Osteoblast (primary cell): ENCODE data around the gene SH3BP2. TPM values are rescaled to one million over a fixed set of nuclear protein-coding genes. Genes with fewer than 3 reads are reported as not detected.
A peak's percentile ranks its signal among the peaks of the same experiment; 100 is the strongest.

Source experiments
- DNase-seq: peaks from one replicate; pipeline ENCODE4 v3.0.0; 2011; ENCODE audit warnings: low spot score, mixed read lengths; ENCODE audit not compliant: insufficient read length; ENCODE audit errors: missing footprints
- H2AFZ ChIP-seq: 2 replicates; pipeline ENCODE4 v1.6.0; 2011; ENCODE audit warnings: mild to moderate bottlenecking, low read length
- H3K27ac ChIP-seq: 2 replicates; pipeline ENCODE4 v1.5.1; 2011; ENCODE audit warnings: mild to moderate bottlenecking, low read depth, low read length, moderate library complexity
- H3K27me3 ChIP-seq: 2 replicates; pipeline ENCODE4 v1.6.0; 2012; ENCODE audit warnings: mild to moderate bottlenecking, control low read depth, inconsistent platforms, low read length, moderate library complexity; ENCODE audit not compliant: insufficient read depth
- H3K36me3 ChIP-seq: 2 replicates; pipeline ENCODE4 v1.5.1; 2011; ENCODE audit warnings: mild to moderate bottlenecking, low read length, control low read depth, moderate library complexity; ENCODE audit not compliant: insufficient read depth
- H3K4me1 ChIP-seq: 2 replicates; pipeline ENCODE4 v1.5.1; 2011; ENCODE audit warnings: mild to moderate bottlenecking, low read length, control low read depth, moderate library complexity; ENCODE audit not compliant: insufficient read depth
- H3K4me2 ChIP-seq: 2 replicates; pipeline ENCODE4 v1.6.0; 2011; ENCODE audit warnings: mild to moderate bottlenecking, low read length; ENCODE audit not compliant: insufficient read depth
- H3K4me3 ChIP-seq: fragments of 200-600 bp; sonication (generic); 3 replicates; pipeline ENCODE4 v1.5.1; 2012; ENCODE audit warnings: mild to moderate bottlenecking, low read length, inconsistent platforms; ENCODE audit not compliant: insufficient read depth
- H3K79me2 ChIP-seq: 2 replicates; pipeline ENCODE4 v1.6.0; 2012; ENCODE audit warnings: mild to moderate bottlenecking, low read length, control low read depth, inconsistent platforms; ENCODE audit not compliant: insufficient read depth
- H3K9me3 ChIP-seq: 2 replicates; pipeline ENCODE4 v1.5.1; 2011; ENCODE audit warnings: low read depth, low read length, control low read depth
- H4K20me1 ChIP-seq: 2 replicates; pipeline ENCODE4 v1.6.0; 2012; ENCODE audit warnings: mild to moderate bottlenecking, low read length, control low read depth; ENCODE audit not compliant: insufficient read depth
- total RNA-seq: library from RNA; depleted of rRNA; stranded (reverse); fragments of >200 nt; gene quantifications from 2 replicates; pipeline ENCODE4 v1.2.3, GENCODE V29; 2012
- TF ChIP-seq, protein P1 (sequence below): IDR thresholded peaks from 2 replicates; pipeline ENCODE4 v1.5.1; 2011; ENCODE audit warnings: mild to moderate bottlenecking, low read depth, low read length, moderate library complexity; ENCODE audit errors: extremely low read depth

The SH3BP2 gene
- total RNA-seq, 1 donor = 26.4 TPM

DNA sequence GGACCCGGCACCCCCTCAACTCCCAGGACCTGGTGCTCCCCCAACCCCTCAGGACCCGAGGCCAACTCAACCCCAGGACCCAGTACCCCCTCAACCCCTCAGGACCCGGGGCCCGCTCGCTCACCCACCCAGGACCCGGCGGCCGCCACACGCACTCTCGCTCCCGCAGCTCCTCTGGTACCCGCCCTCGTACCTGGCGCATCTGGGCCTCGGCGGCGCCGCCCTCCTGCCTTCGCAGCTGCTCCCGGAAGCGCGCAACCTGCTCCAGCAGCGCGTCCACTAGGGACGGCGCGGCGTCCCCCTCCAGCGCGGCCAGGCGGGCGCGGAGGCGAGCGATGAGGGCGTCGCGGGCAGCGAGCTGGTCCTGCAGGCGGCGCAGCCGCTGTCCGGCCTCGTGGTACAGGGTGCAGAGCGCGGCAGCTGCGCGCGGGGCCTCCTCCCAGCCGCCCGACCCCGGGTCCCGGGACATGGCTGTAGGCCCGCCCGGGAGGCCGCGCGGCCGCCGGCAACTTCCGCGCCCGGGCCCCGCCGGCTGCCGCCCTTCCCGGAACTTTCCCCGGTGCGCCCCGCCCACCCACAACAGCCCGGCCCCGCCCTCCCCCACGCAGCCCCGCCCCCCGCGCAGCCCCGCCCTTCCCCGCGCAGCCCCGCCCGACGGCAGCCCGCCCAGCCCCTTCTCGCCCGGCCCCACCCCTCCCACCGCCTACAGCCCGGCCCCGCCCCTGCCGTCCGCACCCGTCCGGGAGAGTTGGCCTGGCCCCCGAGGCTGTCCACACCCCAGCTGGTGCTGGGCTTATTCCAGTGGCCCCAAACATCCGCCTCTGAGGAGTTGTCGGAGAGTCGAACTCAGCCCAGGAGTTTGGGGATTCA, 36.8 kb upstream of the SH3BP2 start, which contains the start of gene TNIP2:
Gene TNIP2, minus strand, starts transcription at position 516 of the 870 bp plus-strand sequence. Its CDS starts 47 bp downstream, at position 469.
- Histone ChIP-seq H2AFZ (peak within 1 kb of the TSS; percentile 81), H4K20me1 (peaks cover 23% of the 10 kb centered on the region), H3K9me3 (no peaks in the 10 kb centered on the region), H3K27me3 (no peaks in the 10 kb centered on the region), H3K4me2 (peak within 1 kb of the TSS; percentile 82), H3K36me3 (no peaks in the 10 kb centered on the region), H3K4me3 (peak within 1 kb of the TSS; percentile 90), H3K27ac (peak within 1 kb of the TSS; percentile 58), H3K79me2 (peaks cover 41% of the 10 kb centered on the region), H3K4me1 (peaks cover 4% of the 10 kb centered on the region)
- DNase-seq = peak; percentile 99
- TF ChIP-seq, protein P1, sequence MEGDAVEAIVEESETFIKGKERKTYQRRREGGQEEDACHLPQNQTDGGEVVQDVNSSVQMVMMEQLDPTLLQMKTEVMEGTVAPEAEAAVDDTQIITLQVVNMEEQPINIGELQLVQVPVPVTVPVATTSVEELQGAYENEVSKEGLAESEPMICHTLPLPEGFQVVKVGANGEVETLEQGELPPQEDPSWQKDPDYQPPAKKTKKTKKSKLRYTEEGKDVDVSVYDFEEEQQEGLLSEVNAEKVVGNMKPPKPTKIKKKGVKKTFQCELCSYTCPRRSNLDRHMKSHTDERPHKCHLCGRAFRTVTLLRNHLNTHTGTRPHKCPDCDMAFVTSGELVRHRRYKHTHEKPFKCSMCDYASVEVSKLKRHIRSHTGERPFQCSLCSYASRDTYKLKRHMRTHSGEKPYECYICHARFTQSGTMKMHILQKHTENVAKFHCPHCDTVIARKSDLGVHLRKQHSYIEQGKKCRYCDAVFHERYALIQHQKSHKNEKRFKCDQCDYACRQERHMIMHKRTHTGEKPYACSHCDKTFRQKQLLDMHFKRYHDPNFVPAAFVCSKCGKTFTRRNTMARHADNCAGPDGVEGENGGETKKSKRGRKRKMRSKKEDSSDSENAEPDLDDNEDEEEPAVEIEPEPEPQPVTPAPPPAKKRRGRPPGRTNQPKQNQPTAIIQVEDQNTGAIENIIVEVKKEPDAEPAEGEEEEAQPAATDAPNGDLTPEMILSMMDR = peak; percentile 12

DNA sequence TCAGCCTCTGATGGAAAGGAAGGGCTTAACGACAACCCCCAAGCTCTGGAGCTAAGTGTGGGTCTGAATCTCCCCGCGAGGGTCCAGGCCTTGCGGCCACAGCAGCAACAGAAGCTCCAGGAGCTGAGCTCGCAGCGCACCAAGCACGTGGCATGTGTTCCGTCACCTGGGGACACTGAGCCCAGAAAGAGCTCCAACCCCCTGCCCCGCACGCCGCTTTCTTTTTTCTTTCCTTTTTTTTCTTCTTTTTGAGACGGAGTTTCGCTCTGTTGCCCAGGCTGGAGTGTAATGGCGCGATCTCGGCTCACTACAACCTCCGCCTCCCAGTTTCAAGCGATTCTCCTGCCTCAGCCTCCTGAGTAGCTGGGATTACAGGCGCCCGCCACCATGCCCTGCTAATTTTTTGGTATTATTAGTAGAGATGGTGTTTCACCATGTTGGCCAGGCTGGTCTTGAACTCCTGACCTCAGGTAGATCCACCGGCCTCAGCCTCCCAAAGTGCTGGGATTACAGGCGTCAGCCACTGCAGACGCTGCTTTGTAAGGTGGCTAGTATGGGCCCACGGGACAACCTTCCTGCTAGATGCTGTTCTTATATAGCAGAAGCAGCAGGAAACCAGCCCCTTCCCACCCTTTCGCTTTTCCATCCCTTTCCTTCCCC, 36.1 kb upstream of the SH3BP2 start:
- Histone ChIP-seq H3K79me2 (peaks cover 35% of the 10 kb centered on the region), H3K4me1 (peaks cover 4% of the 10 kb centered on the region), H4K20me1 (peaks cover 20% of the 10 kb centered on the region), H3K36me3 (no peaks in the 10 kb centered on the region), H3K27ac (no peak overlapping the region), H3K27me3 (no peaks in the 10 kb centered on the region), H2AFZ (peak overlapping the region; percentile 81), H3K9me3 (no peaks in the 10 kb centered on the region), H3K4me3 (peak overlapping the region; percentile 56), H3K4me2 (peak overlapping the region; percentile 76)
- TF ChIP-seq, protein P1 = no peak
- DNase-seq = no peak

DNA sequence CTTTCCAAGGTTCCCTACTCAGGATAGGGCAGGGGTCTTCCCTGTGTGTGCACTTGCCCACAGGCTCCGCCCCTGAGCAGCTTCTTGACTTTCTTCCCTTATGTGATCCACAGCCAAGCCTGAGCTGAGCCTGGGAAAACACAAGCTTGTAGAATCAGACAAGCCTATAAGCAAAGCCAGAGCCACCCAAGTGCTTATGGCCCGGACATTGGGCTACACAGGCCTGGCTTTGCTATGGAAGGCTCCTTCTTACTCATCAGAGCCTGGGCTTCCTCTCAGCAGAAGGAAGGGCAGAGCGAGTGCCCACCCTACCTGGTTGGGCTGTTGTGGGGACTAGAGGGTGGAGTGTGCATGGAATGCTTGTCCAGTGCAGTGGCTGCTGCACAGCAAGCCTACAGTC, 35.5 kb upstream of the SH3BP2 start:
- TF ChIP-seq, protein P1 = no peak
- no peaks in the 10 kb centered on the region for H3K27me3 ChIP-seq
- peaks cover 30% of the 10 kb centered on the region for H3K79me2 ChIP-seq
- no peaks in the 10 kb centered on the region for H3K9me3 ChIP-seq
- H4K20me1 ChIP-seq = peaks cover 15% of the 10 kb centered on the region
- no peak overlapping the region for H3K4me3 ChIP-seq
- no peaks in the 10 kb centered on the region for H3K36me3 ChIP-seq
- DNase-seq = peak; percentile 66
- no peak overlapping the region for H2AFZ ChIP-seq
- H3K4me1 ChIP-seq = peaks cover 4% of the 10 kb centered on the region
- no peak overlapping the region for H3K4me2 ChIP-seq
- no peak overlapping the region for H3K27ac ChIP-seq
